Activated T-cell treated with anti-CD3 and anti-CD28 coated beads for 24 hours (primary cell): ENCODE data around the gene ZNF287.

ENCODE experiments used
- DNase-seq: peaks from one replicate; pipeline ENCODE4 v3.0.0-alpha.2; 2020; ENCODE audit warnings: low read depth

ZNF287 gene

DNA sequence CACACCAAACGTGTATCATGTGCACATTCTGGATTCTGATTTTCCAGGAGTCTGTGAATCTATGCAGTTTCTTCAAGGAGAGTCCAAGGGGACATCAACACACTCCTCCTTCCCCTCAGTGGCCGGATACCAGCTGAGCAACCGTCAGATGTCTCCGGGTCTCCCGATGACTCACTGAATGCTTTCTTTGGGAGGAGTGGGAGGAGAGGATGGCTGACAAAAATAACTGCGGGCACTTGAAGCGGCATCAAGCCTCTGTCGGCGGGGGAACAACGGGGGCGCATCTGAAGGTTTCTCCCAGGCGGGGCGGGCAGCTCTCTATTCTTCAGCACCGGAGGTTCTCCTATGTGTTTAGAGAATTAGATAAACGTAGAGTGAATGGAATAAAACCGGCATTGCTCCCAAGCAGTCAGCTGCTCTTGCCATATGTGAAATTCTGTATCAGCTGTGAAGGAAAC lies 52.4 kb downstream of the ZNF287 start:
- no peak for DNase-seq

DNA sequence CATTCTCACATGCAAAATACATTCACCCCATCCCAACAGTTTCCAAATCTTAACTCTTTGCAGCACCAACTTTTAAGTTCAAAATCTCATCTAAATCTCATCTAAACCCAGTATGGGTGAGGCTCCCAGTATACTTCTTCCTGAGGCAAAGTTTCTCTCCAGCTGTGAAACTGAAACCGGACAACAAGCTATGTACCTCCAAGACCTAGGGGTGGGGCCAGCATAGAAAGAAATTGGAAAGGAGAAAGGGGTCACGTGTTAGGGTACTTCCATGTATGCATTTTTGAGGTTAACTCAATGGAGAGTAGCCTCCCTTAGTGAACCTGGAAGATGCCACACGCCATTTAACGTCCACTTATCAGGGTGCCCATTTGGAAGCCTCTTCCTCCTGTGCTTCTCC lies 53.1 kb downstream of the ZNF287 start:
- DNase-seq = no peak

DNA sequence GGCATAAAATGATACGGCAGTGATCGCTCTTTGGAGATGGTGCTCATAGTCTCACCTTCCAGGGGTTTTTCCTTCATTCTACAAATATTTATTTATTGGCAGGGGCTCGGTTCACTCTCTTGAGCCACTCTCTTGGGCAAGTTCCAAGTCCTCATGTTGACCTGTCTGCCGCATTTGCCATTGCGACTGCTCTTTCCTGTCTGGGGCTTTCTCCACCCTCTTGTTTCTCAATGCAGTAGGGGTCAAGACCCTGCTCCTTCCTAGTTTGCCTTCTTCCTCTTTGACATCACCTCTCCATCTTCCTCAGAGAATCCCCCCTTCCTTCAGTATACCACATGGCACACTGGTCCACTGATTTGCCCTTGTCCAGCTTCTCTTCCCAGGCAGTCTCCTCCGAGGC lies 55.1 kb downstream of the ZNF287 start:
- DNase-seq = no peak

DNA sequence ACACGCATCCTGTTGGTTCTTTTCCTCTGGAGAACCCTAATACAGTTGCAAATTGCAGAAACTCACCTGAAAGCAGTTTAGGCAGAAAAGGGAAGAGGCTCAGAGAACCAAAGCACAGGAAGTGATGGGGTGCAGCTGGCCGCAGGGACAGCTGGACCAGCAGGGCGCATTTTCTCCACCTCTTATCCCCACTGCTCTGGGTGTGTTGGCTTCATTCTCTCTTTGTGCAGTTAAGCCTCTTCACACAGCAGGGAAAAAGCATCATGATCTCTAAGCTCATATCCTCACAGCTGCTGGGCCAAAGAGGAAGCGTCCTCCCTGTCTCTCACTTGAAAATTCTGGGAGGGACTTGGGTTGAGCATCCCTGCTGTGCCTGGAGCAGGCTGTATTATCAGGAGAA lies 57.0 kb downstream of the ZNF287 start:
- DNase-seq = no peak

DNA sequence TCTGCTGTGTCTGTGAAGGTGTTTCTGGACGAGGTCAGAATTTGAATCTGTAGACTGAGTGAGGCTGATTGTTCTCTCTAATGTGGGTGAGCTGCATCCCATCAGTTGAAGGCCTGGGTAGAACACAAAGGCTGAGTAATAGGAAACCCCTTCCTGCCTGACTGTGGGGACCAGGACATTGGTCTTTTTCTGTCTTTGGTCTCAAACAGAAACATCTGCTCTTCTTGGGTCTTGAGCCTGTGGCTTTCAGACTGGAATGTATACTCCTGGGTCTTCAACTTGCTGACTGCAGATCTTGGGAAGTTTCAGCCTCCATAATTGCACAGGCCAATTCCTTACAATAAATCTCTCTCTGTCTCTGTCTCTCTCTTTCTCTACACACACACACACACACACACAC lies 57.4 kb downstream of the ZNF287 start:
- no peak for DNase-seq

DNA sequence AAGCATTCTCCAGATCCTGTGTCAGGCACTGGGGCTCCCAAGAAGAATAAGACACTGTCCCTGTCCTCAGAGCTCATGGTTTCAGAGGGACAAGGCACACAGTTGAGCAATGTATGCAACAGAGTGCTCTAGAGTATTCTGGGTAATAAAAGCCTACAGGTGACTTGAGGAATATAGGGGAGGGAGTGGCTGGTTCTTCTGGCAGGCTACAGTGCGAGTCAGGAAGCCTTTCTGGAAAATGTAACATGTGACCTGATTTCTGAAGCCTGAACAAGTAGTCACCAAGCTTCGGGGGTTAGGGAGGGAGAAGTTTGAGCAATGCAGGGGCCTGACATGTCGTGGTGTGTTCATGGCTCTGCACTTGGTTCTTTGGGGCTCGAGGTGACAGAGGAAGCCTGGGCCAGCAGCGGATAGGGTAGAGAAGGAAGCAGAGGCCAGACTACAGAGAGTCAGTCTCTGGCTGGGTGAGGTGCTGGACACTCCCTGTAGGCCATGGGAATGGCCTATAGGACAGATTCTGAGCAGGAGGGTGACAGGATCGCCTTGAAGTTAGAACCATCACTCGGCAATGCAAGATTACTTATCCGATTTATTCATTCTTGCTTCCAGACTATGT lies 61.0 kb downstream of the ZNF287 start:
- no peak for DNase-seq

DNA sequence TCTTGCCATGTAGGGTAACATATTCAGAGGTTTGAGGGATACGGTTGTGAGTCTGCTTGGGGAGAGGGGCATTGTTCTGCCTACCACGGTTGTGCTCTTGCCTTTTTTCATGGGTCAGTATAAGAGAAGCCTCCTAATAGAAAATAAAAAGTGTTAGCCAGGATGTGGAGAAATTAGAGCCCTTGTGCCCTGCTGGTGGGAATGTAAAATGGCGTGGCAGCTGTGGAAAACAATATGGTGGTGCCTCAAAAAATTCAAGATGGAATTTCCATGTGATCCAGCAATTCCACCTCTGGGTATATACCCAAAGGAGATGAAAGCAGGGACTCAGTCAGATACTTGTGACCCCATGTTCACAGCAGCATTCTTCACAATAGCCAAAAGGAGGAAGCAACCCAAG lies 62.8 kb downstream of the ZNF287 start:
- DNase-seq = no peak

DNA sequence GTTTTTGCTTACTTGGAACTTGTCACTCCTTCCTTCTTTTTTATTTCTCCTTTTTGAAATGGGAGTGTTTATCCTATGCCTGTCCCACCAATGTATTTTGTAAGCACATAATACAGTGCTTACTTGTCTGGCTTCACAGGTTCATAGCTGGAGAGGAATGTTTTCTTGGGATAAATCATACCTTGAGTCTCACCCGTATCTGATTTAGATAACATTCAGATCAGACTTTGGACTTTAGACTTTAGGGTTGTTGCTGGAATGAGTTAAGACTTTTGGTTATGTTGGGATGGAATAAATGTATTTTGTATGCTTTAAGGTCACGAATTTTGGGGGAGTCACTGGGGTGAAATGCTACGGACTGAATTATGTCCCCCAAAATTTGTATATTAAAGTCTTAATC lies 64.0 kb downstream of the ZNF287 start:
- DNase-seq = no peak
